ENCODE data around the gene NHSL1. TPM values are rescaled to one million over a fixed set of nuclear protein-coding genes. Genes with fewer than 3 reads are reported as not detected.

The NHSL1 gene
- total RNA-seq, 1 donor = 6.9 TPM

DNA sequence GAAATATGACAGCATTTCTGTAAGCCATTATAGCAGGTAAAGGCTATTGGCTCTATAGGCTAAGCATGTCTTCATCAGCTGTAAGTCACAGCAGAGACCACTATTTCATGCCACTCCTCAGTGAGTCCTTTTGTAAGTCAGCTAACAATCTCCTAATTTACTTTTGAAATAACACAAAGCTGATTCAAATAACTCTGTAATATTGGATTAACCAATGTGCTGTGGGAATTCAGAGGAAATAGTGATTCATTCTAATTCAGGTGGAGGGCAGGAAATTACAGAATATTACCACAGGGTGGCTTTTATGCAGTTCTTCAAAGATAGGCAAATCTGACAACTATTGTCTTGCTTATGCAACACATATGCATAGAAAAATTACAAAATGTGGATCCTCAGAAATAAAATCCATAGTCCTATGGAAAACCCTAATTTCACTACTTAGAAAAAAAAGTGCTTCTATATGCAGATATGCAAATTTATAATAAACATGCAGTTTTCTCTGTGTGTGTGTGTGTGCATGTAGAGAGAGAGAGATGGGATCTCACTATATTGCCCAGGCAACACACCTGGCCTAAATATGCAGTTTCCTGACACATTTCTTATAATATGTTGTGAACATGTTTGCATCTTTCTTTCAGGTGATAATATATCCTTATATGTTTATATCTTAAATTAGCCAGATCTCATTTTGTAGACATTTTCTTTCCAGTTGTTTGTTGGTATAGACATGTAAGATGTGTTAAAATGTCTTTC, 126.4 kb downstream of the NHSL1 start:
- Histone ChIP-seq H3K27me3 (ENCODE audit: insufficient read depth, low read length) (no peaks in the 10 kb centered on the region), H3K27ac (ENCODE audit: low read depth, low read length) (no peak overlapping the region), H3K36me3 (ENCODE audit: insufficient read depth, low read length) (no peaks in the 10 kb centered on the region), H3K9me3 (ENCODE audit: low read depth, low read length) (no peaks in the 10 kb centered on the region), H4K20me1 (ENCODE audit: insufficient read depth, low read length) (no peaks in the 10 kb centered on the region), H3K4me3 (ENCODE audit: insufficient read depth, low read length) (no peak overlapping the region), H3K79me2 (ENCODE audit: insufficient read depth, low read length) (no peaks in the 10 kb centered on the region), H2AFZ (ENCODE audit: low read length) (no peak overlapping the region), H3K4me1 (ENCODE audit: insufficient read depth, low read length) (no peaks in the 10 kb centered on the region), H3K4me2 (ENCODE audit: insufficient read depth, low read length) (no peak overlapping the region)
- TF ChIP-seq, protein P1, sequence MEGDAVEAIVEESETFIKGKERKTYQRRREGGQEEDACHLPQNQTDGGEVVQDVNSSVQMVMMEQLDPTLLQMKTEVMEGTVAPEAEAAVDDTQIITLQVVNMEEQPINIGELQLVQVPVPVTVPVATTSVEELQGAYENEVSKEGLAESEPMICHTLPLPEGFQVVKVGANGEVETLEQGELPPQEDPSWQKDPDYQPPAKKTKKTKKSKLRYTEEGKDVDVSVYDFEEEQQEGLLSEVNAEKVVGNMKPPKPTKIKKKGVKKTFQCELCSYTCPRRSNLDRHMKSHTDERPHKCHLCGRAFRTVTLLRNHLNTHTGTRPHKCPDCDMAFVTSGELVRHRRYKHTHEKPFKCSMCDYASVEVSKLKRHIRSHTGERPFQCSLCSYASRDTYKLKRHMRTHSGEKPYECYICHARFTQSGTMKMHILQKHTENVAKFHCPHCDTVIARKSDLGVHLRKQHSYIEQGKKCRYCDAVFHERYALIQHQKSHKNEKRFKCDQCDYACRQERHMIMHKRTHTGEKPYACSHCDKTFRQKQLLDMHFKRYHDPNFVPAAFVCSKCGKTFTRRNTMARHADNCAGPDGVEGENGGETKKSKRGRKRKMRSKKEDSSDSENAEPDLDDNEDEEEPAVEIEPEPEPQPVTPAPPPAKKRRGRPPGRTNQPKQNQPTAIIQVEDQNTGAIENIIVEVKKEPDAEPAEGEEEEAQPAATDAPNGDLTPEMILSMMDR (IDR thresholded peaks at IDR 0.05; ENCODE audit: extremely low read depth, low read depth, low read length) = no peak
- DNase-seq (ENCODE audit: insufficient read length, low spot score, missing footprints) = no peak

Small RNA genes within 50 kb of the gene (small RNA-seq; reads per million reads assigned to genes)
- gene AL031003.1 (not detected), gene AL391669.1 (not detected), gene MIR3145 (0.37 reads per million)

Other genes with a start within 250 kb of the NHSL1 start
- gene SMIM28, start 121.6 kb downstream of the NHSL1 start, total RNA-seq = not detected in 2 replicates
- 35.1 and 35.8 TPM in 2 replicates for gene HEBP2, start 95.3 kb downstream of the NHSL1 start, total RNA-seq

Data from osteoblast (primary cell).